ENCODE measurements around the gene KIRREL3.

KIRREL3 gene

DNA sequence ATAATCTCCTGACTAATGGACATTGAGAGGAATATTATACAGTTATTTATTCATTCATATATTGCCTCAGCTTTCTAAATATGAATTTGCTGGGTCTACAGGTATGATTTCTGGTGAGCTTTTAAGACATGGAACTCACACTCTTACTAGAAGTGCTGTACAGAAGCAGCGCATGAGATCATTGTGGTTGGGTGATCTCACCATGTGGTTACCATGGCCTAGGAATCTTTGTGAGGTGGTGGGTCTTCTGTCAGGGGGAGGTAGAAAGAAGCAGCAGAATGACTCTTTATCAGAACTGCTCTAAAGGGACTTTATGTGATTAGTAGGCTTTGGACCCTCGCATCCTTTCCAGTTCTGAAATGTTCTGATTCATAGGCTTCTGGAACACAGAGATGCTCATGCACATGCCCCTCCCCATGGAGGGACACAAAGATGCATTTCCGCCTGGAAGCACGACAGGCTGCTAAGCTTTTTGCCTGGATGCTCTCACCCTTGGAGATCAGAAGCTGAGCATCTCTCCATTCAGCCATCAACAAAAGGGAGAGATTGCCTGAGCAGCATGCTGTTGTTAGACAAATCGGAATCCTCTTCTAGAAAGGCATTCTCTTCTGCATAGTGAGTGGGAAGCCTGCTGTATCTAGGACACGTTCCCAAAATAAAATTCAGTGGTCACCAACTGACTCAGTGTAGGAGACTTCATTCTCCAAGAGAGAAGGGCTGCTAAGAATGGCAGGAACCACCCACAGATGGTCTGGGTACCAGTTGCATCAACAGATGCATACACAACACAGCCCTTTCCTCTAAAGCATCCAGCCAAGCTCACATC lies 51.3 kb downstream of the KIRREL3 start:
- no peak for DNase-seq (ENCODE audit: low spot score in 2 of 2)
- Mint-ChIP-seq H3K9me3 (no peaks in the 10 kb centered on the region), H3K4me1 (no peaks in the 10 kb centered on the region), H3K4me3 (no peak overlapping the region), H3K36me3 (no peaks in the 10 kb centered on the region), H3K27ac (no peak overlapping the region)
- ATAC-seq, result peak; percentile 67

DNA sequence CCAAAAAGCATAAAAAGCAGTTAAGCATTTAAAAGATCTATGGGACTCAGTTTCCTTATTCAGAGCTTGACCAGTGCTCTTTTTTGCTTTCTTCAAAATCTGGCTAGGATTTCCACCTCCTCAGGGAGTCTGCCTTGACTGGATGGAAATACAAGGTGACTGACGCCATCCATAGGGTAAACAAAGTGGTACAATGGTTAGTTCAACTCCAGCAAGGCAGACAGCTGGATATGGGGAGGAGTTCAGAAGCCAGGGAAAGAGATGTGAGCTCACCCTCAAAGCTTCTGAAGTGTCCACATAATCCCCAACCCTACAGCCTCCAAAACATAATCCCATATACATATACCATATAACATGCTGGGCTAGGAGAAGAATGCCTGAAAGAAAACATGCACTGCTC lies 52.0 kb downstream of the KIRREL3 start:
- Mint-ChIP-seq H3K9me3 (no peaks in the 10 kb centered on the region), H3K4me1 (no peaks in the 10 kb centered on the region), H3K27ac (no peak overlapping the region), H3K36me3 (no peaks in the 10 kb centered on the region), H3K4me3 (no peak overlapping the region)
- DNase-seq (ENCODE audit: low spot score in 2 of 2) (no peak), ATAC-seq (no peak)

- no peak overlapping the region for H3K4me3 Mint-ChIP-seq
- DNase-seq (ENCODE audit: low spot score in 2 of 2), result no peak
- H3K4me1 Mint-ChIP-seq, result no peaks in the 10 kb centered on the region
- ATAC-seq, result no peak
- no peak overlapping the region for H3K27ac Mint-ChIP-seq
- H3K9me3 Mint-ChIP-seq, result no peaks in the 10 kb centered on the region
- H3K36me3 Mint-ChIP-seq, result no peaks in the 10 kb centered on the region
These were observed 55.3 kb downstream of the KIRREL3 start for GRCh38 chr11:126945319-126945718.

DNA sequence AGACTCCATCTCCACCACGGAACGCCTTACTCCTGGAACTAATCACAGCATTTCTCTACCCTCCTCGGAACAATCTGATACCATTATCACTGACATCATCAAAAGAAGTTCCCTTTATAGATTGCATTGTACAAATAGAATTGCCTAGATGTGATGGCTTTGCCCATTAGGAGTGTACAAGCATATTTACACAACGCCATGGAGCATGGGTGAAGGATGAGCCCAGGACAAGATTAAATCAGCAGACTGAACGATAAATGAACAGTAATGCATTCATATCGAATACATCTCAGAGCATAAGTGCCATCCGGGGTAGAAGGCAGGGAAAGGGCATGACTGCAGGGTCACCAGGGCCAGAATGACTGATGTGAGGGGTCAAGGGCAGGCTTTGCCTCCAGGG lies 57.3 kb downstream of the KIRREL3 start:
- no peak overlapping the region for H3K4me3 Mint-ChIP-seq
- no peak overlapping the region for H3K27ac Mint-ChIP-seq
- ATAC-seq (no peak), DNase-seq (ENCODE audit: low spot score in 2 of 2) (no peak)
- H3K36me3 Mint-ChIP-seq, result no peaks in the 10 kb centered on the region
- no peaks in the 10 kb centered on the region for H3K9me3 Mint-ChIP-seq
- no peaks in the 10 kb centered on the region for H3K4me1 Mint-ChIP-seq

GRCh38 chr11:126942146-126942545 lies 58.4 kb downstream of the KIRREL3 start:
- Mint-ChIP-seq H3K4me1 (no peaks in the 10 kb centered on the region), H3K9me3 (no peaks in the 10 kb centered on the region), H3K36me3 (no peaks in the 10 kb centered on the region), H3K4me3 (no peak overlapping the region), H3K27ac (no peak overlapping the region)
- no peak for DNase-seq (ENCODE audit: low spot score in 2 of 2)
- ATAC-seq, result no peak

DNA sequence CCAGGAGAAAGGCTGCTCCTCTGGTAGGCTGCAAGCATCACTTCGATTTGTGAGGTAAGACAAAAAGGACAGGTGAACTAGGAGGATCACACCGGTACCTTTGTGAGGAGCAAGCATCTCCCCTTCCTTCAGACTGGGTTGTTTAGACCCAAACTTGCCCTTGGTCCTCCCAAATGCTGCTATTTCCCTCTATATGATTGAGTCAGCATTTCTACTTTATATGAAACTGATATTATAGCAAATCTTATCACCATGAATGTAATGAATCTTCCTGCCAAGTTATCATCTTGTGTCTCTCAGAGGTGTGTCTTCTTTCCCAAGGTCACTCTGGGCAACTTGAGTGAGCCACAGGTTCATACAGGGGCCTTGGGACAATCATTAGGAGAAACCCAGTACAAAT lies 61.0 kb downstream of the KIRREL3 start:
- H3K4me3 Mint-ChIP-seq, result no peak overlapping the region
- no peaks in the 10 kb centered on the region for H3K9me3 Mint-ChIP-seq
- no peak overlapping the region for H3K27ac Mint-ChIP-seq
- no peaks in the 10 kb centered on the region for H3K4me1 Mint-ChIP-seq
- DNase-seq (ENCODE audit: low spot score in 2 of 2) (no peak), ATAC-seq (no peak)
- no peaks in the 10 kb centered on the region for H3K36me3 Mint-ChIP-seq

- Mint-ChIP-seq H3K36me3 (no peaks in the 10 kb centered on the region), H3K4me3 (no peak overlapping the region), H3K9me3 (no peaks in the 10 kb centered on the region), H3K4me1 (no peaks in the 10 kb centered on the region), H3K27ac (no peak overlapping the region)
- DNase-seq (ENCODE audit: low spot score in 2 of 2) (no peak), ATAC-seq (no peak)
These were observed 61.9 kb downstream of the KIRREL3 start for GRCh38 chr11:126938718-126939117.

DNA sequence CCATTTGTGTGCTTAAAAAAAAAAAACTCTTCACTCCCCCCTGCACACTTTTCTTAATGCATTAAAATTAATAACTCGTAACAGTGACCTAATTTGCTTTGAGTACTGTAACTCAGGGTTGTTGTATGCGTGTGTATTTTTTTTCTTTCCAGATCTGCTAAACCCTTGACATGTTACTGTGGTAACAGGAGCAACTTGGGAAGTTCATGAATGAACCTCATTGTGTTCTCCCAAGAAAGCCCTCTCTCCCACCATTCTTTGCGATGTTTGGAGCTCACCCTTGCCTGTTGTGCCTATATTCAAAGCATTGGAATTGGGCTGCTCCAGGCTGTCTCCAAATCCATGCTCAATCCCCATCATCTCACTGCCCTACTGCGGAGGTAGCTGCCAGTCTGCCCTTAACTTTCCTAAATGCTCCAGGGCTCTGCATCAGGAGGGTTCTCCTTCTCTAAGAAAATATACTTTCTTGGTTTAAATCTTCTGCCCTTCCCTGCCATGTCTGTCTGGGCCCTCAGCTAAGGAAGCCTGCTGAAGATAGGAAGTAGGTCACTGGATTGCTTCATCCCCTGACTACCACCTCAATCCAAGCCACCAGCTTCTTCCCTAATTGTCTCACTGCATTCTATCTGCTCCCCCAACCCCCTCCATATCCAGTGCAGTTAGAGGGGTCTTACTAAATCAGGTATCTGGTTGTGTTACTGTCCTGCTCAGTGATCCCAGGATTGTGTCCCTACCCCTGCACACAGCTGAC lies 70.3 kb downstream of the KIRREL3 start:
- ATAC-seq (no peak), DNase-seq (ENCODE audit: low spot score in 2 of 2) (no peak)
- Mint-ChIP-seq H3K4me1 (peaks cover 6% of the 10 kb centered on the region), H3K27ac (no peak overlapping the region), H3K9me3 (no peaks in the 10 kb centered on the region), H3K36me3 (no peaks in the 10 kb centered on the region), H3K4me3 (no peak overlapping the region)

DNA sequence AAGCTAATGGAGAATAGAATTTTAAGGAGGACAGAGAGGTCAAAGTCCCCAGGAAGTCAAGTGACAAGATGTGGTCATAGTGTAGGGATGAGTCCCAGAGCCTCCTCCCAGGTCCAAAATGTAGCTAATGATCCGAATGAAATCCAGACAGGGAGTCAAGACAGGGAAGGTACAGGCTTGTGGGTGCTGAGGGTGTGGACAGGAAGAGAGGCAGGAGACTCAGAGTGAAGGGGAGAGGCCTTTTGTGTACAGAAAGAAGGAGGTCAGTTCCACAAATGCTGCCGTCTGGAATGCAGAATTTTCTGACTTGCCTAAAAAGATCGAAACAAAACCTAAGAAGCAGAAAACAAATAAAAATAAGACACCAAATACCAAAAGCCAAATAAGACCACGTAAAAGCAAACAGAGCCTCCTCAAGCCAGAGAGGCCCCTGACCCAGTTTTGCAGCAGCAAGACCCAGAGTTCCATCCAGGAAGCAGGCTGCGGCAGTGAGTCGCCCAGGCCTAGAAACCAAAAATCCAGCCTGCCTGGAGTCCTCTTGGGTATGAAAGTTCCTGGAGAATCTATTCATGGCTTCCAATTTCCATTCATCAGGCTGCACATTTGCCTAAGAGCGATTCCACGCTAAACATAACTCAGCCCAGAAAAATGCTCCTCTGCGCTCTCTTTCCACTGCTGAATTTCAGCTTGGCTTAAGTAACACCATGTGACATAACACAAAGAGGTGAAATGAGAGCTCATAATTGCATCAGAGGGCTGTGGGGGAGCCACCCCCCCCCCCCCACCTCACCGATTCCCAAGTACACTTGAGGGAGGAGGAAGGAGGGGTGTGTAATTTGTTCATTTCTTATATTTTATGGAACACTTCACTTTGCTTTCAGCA lies 71.2 kb downstream of the KIRREL3 start:
- Mint-ChIP-seq H3K9me3 (no peaks in the 10 kb centered on the region), H3K4me1 (peaks cover 6% of the 10 kb centered on the region), H3K4me3 (no peak overlapping the region), H3K27ac (no peak overlapping the region), H3K36me3 (no peaks in the 10 kb centered on the region)
- DNase-seq (ENCODE audit: low spot score in 2 of 2), result no peak
- no peak for ATAC-seq

DNA sequence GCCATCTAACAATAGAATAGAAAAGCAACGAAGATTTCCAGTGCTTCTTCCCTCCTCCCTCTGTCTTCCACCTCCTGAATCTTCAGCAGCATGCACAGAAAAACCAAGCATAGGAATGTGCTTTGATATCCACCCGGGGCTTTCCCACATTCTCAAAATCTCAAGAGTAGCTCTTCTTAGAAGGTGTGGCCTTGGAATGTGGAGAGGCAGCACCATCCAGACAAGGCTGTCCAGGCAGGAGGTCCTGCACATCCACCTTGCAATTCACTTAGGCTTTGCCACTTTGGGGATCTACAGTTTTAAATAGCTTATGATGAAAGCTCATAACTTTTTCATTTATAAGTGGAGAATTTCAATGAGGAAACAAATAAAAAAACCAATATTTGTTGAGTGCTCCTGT lies 72.9 kb downstream of the KIRREL3 start:
- no peak for DNase-seq (ENCODE audit: low spot score in 2 of 2)
- Mint-ChIP-seq H3K9me3 (no peaks in the 10 kb centered on the region), H3K4me3 (no peak overlapping the region), H3K27ac (no peak overlapping the region), H3K36me3 (no peaks in the 10 kb centered on the region), H3K4me1 (peaks cover 6% of the 10 kb centered on the region)
- ATAC-seq, result no peak

DNA sequence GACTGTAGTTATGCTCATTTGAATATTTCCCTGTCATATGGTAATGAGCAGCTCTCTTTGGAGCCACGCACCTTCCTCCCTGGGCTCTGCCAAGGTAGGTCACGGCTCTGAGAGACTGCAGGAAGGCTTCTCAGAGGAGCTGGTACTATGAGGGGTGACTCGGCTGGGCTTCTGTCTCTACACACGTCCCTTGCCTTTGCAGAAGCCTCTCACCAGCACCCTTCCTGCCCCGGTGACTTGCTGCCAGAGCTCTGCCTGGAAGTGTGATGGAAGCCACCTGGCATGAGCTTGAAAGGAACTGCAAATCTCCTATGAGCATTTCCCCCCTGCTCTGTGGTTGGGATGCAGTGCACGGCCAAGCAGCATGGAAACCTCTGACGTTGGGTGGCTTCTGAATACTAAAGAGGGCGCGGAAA lies 74.2 kb downstream of the KIRREL3 start:
- H3K9me3 Mint-ChIP-seq, result no peaks in the 10 kb centered on the region
- H3K4me1 Mint-ChIP-seq, result peaks cover 6% of the 10 kb centered on the region
- H3K27ac Mint-ChIP-seq, result no peak overlapping the region

DNA sequence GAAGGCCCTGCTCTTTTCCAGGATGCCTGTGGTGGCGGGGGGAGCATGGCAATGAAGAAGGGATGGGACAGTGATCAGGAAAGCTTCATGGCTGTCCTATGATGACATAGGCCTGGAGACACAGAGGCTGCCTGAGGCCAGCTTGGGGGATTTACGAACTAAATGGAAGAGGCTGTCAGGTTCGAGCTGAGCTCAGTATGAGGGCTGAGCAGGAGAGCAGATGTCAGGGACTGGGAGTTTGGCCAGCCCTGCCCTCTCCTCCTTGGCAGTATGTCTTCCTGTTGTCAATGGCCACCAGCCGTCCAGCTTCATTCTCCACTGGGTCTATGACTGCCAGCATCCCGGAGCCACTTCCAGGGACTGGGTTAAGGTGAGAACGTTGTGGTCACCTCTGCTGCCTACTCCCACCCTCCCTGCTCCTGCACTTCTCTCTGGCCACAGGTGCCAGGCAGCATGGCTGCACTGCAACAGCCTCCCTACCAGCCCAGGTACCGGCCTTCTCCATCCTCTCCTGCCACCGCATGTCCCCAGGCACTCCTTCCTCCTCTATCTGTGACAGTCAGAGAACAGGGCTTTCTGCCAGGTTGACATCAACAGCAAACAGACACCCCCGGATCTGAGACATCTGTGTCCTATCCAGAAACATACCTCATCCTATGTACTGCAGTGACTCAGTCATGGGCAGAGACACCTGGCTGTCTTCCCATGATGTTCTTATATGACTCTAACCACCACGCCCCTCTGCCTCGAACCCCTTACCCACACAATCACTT lies 75.1 kb downstream of the KIRREL3 start:
- Mint-ChIP-seq H3K27ac (no peak overlapping the region), H3K9me3 (no peaks in the 10 kb centered on the region), H3K4me3 (no peak overlapping the region), H3K36me3 (no peaks in the 10 kb centered on the region), H3K4me1 (peaks cover 6% of the 10 kb centered on the region)
- DNase-seq (ENCODE audit: low spot score in 2 of 2), result no peak
- no peak for ATAC-seq

More for the DNA sequence above, 74.2 kb downstream of the KIRREL3 start:
- no peaks in the 10 kb centered on the region for H3K36me3 Mint-ChIP-seq
- H3K4me3 Mint-ChIP-seq, result no peak overlapping the region
- DNase-seq (ENCODE audit: low spot score in 2 of 2), result no peak
- no peak for ATAC-seq

DNA sequence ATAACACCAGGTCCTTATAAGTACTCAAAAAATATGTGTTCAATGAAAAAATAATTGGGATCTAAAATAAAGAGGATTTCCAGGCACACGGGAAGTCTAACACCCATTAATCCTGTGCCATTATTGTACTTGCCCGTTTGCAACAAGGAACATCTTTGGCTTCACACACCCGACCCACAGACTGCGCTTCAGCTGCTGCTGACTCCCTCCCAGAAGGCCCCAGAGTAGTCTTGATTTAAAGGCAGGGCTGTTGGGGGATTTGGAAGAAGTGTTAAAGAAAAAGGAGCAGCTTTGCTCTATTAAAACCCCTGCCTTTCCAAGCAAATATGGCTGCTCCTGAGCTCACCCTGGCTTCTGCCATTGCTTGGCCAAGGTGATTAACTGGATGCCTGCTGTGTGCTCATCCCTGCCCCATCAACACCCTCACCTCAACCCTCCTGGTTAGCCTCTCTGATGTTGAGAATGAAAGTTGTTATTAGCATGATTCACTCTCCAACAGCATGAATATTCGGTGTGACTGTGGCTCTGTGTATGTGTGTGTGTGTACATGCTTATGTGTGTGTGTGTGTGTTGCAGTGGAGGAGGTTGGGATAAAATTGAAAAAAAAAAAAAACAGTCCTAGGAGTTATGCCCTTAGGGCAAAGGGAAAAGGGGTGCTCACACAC lies 76.1 kb downstream of the KIRREL3 start:
- ATAC-seq (no peak), DNase-seq (ENCODE audit: low spot score in 2 of 2) (no peak)
- H3K9me3 Mint-ChIP-seq, result no peaks in the 10 kb centered on the region
- H3K36me3 Mint-ChIP-seq, result no peaks in the 10 kb centered on the region
- H3K4me1 Mint-ChIP-seq, result peaks cover 6% of the 10 kb centered on the region
- H3K27ac Mint-ChIP-seq, result no peak overlapping the region
- no peak overlapping the region for H3K4me3 Mint-ChIP-seq

DNA sequence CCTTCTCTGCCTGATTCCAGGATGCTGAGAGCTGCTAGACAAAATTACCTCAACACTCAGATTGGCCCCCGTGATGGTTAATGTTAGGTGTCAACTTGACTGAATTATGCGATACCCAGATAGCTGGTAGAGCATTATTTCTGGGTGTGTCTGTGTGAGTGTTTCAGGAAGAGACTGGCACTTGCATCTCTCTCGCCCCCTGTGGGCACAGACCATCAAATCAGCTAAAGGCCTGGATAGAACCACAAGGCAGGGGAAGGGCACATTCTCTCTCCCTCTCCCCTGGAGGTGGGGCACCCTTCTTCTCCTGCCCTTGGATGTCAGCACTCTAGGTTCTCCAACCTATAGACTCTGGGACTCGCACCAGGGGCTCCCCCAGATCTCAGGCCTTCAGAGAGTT lies 79.7 kb downstream of the KIRREL3 start:
- Mint-ChIP-seq H3K27ac (no peak overlapping the region), H3K4me3 (no peak overlapping the region), H3K36me3 (no peaks in the 10 kb centered on the region), H3K4me1 (no peaks in the 10 kb centered on the region), H3K9me3 (no peaks in the 10 kb centered on the region)
- ATAC-seq, result no peak
- no peak for DNase-seq (ENCODE audit: low spot score in 2 of 2)

Data from stimulated activated effector memory CD8-positive, alpha-beta T cell treated with anti-CD3 and anti-CD28 coated beads, Interleukin-12 subunit alpha, Interleukin-12 subunit beta, amount 100 ng/mL, for 72 hours (primary cell).